OCI-LY1 (cell line): ENCODE results near the gene OAF.

ENCODE experiments used
- H2AFZ ChIP-seq: fragments of 200-600 bp; sonication (generic), shearing (Covaris generic); 2 replicates; pipeline ENCODE4 v1.6.0; 2014; ENCODE audit warnings: antibody characterized with exemption, mild to moderate bottlenecking, low read length
- H3F3A ChIP-seq: fragments of 200-600 bp; sonication (generic), shearing (Covaris generic); 2 replicates; pipeline ENCODE4 v1.6.0; 2014; ENCODE audit warnings: mild to moderate bottlenecking, antibody characterized with exemption, low read length, moderate library complexity; ENCODE audit not compliant: insufficient read depth
- H3K27ac ChIP-seq: fragments of 200-600 bp; sonication (generic); 2 replicates; pipeline ENCODE4 v1.5.1; 2014; ENCODE audit warnings: low read length, mixed run types, mild to moderate bottlenecking, low read depth; ENCODE audit not compliant: poor library complexity, severe bottlenecking
- H3K27me3 ChIP-seq: fragments of 200-600 bp; sonication (generic); 2 replicates; pipeline ENCODE4 v1.6.0; 2014; ENCODE audit warnings: antibody characterized with exemption, mild to moderate bottlenecking, low read length, moderate library complexity; ENCODE audit not compliant: insufficient read depth
- H3K36me3 ChIP-seq: fragments of 200-600 bp; sonication (generic); 2 replicates; pipeline ENCODE4 v1.6.1; 2014; ENCODE audit warnings: mild to moderate bottlenecking, antibody characterized with exemption, low read length, moderate library complexity, mixed read lengths; ENCODE audit not compliant: insufficient read depth
- H3K4me1 ChIP-seq: fragments of 200-600 bp; sonication (generic); 2 replicates; pipeline ENCODE4 v1.5.1; 2014; ENCODE audit warnings: mild to moderate bottlenecking, low read length, moderate library complexity; ENCODE audit not compliant: insufficient read depth, severe bottlenecking
- H3K4me2 ChIP-seq: fragments of 200-600 bp; sonication (generic), shearing (Covaris generic); 2 replicates; pipeline ENCODE4 v1.6.1; 2014; ENCODE audit warnings: low read length
- H3K4me3 ChIP-seq: fragments of 200-600 bp; sonication (generic); 2 replicates; pipeline ENCODE4 v1.5.1; 2014; ENCODE audit warnings: low read length, low read depth, mild to moderate bottlenecking, mixed read lengths; ENCODE audit not compliant: poor library complexity, severe bottlenecking
- H3K79me2 ChIP-seq: fragments of 200-600 bp; shearing (Covaris generic); 2 replicates; pipeline ENCODE4 v1.6.1; 2016; ENCODE audit warnings: mixed run types, low read length, mixed read lengths; ENCODE audit not compliant: insufficient read depth
- H3K9ac ChIP-seq: fragments of 200-600 bp; sonication (generic), shearing (Covaris generic); 2 replicates; pipeline ENCODE4 v1.6.1; 2014; ENCODE audit warnings: mild to moderate bottlenecking, low read length, mixed read lengths
- H3K9me2 ChIP-seq: fragments of 200-600 bp; sonication (generic), shearing (Covaris generic); 2 replicates; pipeline ENCODE4 v1.6.1; 2014; ENCODE audit warnings: low read depth, mild to moderate bottlenecking, low read length, mixed read lengths
- H3K9me3 ChIP-seq: fragments of 200-600 bp; shearing (Covaris generic); 2 replicates; pipeline ENCODE4 v1.6.1; 2014; ENCODE audit warnings: low read length, mixed read lengths
- H4K20me1 ChIP-seq: fragments of 200-600 bp; sonication (generic), shearing (Covaris generic); 2 replicates; pipeline ENCODE4 v1.6.0; 2016; ENCODE audit warnings: mild to moderate bottlenecking, low read length; ENCODE audit not compliant: insufficient read depth
- EZH2 ChIP-seq: fragments of 200-600 bp; sonication (generic), shearing (Covaris generic); IDR thresholded peaks from 2 replicates; pipeline ENCODE4 v1.8.0; 2017; ENCODE audit warnings: borderline replicate concordance, mixed run types, mild to moderate bottlenecking, antibody characterized with exemption, low read length, moderate library complexity, mixed read lengths
- TF ChIP-seq, protein P1 (sequence below): fragments of 200-600 bp; sonication (generic), shearing (Covaris generic); IDR thresholded peaks from 2 replicates; pipeline ENCODE4 v1.5.1; 2017; ENCODE audit warnings: mild to moderate bottlenecking, antibody characterized with exemption, low read length, moderate library complexity, mixed read lengths

OAF gene

DNA sequence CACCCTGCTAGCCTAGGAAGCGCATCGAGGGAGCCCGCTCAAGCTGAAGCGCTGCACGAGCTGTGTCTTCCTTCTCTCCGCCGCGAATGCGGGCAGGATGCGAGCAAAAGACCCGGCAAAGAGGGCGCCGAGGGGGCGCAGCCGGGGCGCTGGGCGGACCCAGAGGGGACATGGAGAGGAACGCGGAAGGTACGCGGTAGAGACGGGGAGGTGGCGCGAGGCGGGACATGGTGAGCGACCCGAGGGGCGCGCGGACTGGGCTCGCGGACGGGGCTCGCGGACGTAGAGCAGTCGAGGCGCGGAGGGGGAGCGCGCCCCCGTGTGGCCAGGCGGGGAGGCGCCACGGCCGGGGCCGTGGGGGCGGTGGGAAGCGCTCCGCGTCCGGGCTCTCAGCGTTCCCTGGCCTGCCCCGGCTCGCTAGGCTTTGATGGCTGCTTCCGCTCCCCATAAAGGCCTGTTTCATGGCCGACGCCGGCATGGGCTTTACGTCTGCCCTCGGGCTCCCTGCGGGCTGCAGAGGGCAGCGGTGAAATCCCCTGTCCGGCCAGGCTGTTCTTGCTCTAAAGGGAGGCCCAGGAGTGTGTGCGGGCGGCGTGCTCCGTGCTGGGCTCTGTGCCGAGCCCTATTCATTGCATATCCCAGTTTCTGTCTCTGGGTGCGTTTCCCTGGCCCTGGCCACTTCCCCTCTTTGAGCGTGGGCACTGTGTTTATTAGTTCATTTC lies 41.7 kb upstream of the OAF start:
- no peak for TF ChIP-seq EZH2
- TF ChIP-seq, protein P1, sequence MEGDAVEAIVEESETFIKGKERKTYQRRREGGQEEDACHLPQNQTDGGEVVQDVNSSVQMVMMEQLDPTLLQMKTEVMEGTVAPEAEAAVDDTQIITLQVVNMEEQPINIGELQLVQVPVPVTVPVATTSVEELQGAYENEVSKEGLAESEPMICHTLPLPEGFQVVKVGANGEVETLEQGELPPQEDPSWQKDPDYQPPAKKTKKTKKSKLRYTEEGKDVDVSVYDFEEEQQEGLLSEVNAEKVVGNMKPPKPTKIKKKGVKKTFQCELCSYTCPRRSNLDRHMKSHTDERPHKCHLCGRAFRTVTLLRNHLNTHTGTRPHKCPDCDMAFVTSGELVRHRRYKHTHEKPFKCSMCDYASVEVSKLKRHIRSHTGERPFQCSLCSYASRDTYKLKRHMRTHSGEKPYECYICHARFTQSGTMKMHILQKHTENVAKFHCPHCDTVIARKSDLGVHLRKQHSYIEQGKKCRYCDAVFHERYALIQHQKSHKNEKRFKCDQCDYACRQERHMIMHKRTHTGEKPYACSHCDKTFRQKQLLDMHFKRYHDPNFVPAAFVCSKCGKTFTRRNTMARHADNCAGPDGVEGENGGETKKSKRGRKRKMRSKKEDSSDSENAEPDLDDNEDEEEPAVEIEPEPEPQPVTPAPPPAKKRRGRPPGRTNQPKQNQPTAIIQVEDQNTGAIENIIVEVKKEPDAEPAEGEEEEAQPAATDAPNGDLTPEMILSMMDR: no peak; the same call in 1 of the 2 replicates

DNA sequence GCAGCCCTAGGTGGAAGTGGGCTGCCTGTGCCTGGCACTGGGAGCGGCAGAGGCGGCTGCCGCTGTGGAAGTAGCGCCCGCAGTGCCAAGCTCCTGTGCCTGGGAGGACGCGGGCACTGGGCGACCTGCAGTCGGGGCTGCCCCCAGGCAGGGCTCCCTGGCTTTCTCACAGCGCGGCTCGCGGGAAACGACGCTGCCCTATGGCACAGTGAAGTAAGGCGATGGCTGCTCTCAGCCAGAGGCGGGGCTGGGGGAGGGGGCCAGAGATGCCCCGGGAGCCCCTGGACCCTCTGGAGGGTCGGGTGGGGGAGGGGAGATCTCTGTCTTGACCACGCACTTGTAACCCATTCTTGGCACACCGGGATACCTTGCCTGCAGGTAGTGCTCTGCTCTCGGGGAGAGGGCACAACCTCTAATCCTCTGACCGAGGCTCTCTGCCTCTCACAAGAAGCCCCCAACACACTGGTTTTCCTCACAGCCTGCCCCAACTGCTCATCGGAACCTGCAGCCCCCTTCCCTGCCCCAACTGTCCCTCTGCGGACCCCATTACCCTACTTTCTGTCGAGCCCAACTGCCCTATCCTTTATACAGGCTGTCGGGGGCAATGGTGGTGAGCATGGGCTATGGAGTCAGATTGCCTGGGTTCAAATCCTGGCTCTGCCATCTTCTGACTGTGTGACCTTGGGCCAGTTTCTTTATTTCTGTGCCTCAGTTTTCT lies 40.7 kb upstream of the OAF start:
- TF ChIP-seq, protein P1: no peak
- no peak for TF ChIP-seq EZH2
- Histone ChIP-seq H2AFZ (no peak overlapping the region), H3K9me2 (no peaks in the 10 kb centered on the region), H3K36me3 (no peaks in the 10 kb centered on the region), H3K27me3 (no peaks in the 10 kb centered on the region), H3K79me2 (no peaks in the 10 kb centered on the region), H4K20me1 (no peaks in the 10 kb centered on the region), H3K4me2 (no peak overlapping the region), H3F3A (no peaks in the 10 kb centered on the region), H3K27ac (no peak overlapping the region), H3K9me3 (no peaks in the 10 kb centered on the region), H3K4me3 (no peak overlapping the region), H3K4me1 (no peaks in the 10 kb centered on the region), H3K9ac (no peak overlapping the region)

More for the DNA sequence above, 41.7 kb upstream of the OAF start:
- Histone ChIP-seq H3K27ac (no peak overlapping the region), H3K36me3 (no peaks in the 10 kb centered on the region), H2AFZ (no peak overlapping the region), H3F3A (no peaks in the 10 kb centered on the region), H3K9me3 (no peaks in the 10 kb centered on the region), H3K4me2 (no peak overlapping the region), H3K9me2 (no peaks in the 10 kb centered on the region), H3K9ac (no peak overlapping the region), H3K79me2 (no peaks in the 10 kb centered on the region), H3K4me3 (no peak overlapping the region), H3K27me3 (no peaks in the 10 kb centered on the region), H4K20me1 (no peaks in the 10 kb centered on the region), H3K4me1 (no peaks in the 10 kb centered on the region)

DNA sequence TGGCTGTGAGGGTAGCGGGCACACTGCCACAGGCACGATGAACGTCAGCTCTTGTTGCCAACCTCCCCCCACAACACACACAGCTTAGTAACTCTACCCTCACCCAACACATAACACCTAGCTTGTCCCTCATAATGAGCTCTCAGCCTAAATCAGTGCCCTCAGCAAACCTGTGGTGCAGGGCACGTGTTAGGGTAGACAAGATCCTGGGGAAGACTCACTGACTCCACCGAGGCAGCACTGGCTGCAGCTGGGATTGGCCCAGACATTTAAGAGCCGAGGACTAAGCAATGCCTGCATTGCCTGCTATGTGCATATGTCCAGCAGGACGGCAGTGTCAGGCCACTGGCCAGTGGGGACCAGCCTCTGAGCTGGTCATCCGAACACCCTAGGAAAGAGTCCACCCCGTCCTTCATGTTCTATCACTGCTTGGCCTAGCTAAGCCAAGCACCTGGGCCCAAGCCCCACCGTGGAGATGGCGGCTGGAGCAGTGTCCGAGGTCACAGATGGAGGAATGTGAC lies 40.0 kb upstream of the OAF start:
- no peaks in the 10 kb centered on the region for H3K9me2 ChIP-seq
- no peak overlapping the region for H3K4me2 ChIP-seq
- H3K36me3 ChIP-seq: no peaks in the 10 kb centered on the region
- no peaks in the 10 kb centered on the region for H3K27me3 ChIP-seq
- no peak for TF ChIP-seq EZH2
- TF ChIP-seq, protein P1: no peak
- H2AFZ ChIP-seq: no peak overlapping the region
- H3K4me3 ChIP-seq: no peak overlapping the region
- no peak overlapping the region for H3K9ac ChIP-seq
- H3K27ac ChIP-seq: no peak overlapping the region
- H3F3A ChIP-seq: no peaks in the 10 kb centered on the region
- H4K20me1 ChIP-seq: no peaks in the 10 kb centered on the region
- H3K4me1 ChIP-seq: no peaks in the 10 kb centered on the region
- H3K79me2 ChIP-seq: no peaks in the 10 kb centered on the region
- no peaks in the 10 kb centered on the region for H3K9me3 ChIP-seq
